Measurements from ENCODE around the gene EDNRA. TPM values are rescaled to one million over a fixed set of nuclear protein-coding genes. Genes with fewer than 3 reads are reported as not detected.

EDNRA gene
- total RNA-seq, 1 experiment from 2014 or later: 0.13 TPM

DNA sequence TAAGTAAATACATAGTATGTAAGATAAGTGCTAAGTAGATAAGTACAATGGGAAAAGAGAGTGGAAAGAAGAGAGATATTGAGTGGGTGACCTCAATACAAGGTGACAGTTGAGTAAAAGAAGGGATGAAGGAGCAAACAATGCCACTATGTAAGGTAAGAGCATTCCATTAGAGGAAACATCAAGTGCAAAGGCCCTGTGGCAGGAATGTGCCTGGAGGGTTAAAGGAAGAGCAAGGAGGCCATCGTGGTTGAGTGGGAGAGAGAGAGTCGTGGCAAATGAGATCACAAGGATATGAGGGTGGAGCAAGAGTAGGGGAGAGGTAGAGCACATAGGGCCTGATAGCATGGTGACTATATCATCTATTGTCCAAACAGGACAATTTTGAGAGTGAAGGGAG is 13.4 kb downstream of the EDNRA start:
- TF ChIP-seq TCF7L2 (IDR thresholded peaks at IDR 0.05; ENCODE audit: low read depth, low read length) (no peak), POLR2AphosphoS5 (IDR thresholded peaks at IDR 0.05; ENCODE audit: low read depth, low read length) (no peak), SIN3A (IDR thresholded peaks at IDR 0.05; ENCODE audit: borderline replicate concordance, insufficient read depth, low read depth, low read length) (no peak)
- TF ChIP-seq, protein P1, sequence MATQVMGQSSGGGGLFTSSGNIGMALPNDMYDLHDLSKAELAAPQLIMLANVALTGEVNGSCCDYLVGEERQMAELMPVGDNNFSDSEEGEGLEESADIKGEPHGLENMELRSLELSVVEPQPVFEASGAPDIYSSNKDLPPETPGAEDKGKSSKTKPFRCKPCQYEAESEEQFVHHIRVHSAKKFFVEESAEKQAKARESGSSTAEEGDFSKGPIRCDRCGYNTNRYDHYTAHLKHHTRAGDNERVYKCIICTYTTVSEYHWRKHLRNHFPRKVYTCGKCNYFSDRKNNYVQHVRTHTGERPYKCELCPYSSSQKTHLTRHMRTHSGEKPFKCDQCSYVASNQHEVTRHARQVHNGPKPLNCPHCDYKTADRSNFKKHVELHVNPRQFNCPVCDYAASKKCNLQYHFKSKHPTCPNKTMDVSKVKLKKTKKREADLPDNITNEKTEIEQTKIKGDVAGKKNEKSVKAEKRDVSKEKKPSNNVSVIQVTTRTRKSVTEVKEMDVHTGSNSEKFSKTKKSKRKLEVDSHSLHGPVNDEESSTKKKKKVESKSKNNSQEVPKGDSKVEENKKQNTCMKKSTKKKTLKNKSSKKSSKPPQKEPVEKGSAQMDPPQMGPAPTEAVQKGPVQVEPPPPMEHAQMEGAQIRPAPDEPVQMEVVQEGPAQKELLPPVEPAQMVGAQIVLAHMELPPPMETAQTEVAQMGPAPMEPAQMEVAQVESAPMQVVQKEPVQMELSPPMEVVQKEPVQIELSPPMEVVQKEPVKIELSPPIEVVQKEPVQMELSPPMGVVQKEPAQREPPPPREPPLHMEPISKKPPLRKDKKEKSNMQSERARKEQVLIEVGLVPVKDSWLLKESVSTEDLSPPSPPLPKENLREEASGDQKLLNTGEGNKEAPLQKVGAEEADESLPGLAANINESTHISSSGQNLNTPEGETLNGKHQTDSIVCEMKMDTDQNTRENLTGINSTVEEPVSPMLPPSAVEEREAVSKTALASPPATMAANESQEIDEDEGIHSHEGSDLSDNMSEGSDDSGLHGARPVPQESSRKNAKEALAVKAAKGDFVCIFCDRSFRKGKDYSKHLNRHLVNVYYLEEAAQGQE (IDR thresholded peaks at IDR 0.05; ENCODE audit: insufficient read depth in 1 of 2, low read depth in 2 of 2, low read length in 1 of 2): no peak
- TF ChIP-seq, protein P2, sequence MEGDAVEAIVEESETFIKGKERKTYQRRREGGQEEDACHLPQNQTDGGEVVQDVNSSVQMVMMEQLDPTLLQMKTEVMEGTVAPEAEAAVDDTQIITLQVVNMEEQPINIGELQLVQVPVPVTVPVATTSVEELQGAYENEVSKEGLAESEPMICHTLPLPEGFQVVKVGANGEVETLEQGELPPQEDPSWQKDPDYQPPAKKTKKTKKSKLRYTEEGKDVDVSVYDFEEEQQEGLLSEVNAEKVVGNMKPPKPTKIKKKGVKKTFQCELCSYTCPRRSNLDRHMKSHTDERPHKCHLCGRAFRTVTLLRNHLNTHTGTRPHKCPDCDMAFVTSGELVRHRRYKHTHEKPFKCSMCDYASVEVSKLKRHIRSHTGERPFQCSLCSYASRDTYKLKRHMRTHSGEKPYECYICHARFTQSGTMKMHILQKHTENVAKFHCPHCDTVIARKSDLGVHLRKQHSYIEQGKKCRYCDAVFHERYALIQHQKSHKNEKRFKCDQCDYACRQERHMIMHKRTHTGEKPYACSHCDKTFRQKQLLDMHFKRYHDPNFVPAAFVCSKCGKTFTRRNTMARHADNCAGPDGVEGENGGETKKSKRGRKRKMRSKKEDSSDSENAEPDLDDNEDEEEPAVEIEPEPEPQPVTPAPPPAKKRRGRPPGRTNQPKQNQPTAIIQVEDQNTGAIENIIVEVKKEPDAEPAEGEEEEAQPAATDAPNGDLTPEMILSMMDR (IDR thresholded peaks at IDR 0.05): no peak
- ChIA-PET CTCF (no interaction called here), POLR2A (no interaction called here)
- H3K9me3 ChIP-seq (ENCODE audit: control insufficient read depth, insufficient read depth, low read depth, low read length): no peaks in the 10 kb centered on the region
- no TSS peak for BruUV-seq (replicated peaks)
- no peak overlapping the region for H3K27ac ChIP-seq (ENCODE audit: low read length)
- no peaks in the 10 kb centered on the region for H3K27me3 ChIP-seq (ENCODE audit: control insufficient read depth, insufficient read depth, low read length)
- H3K36me3 ChIP-seq (ENCODE audit: control insufficient read depth, insufficient read depth, low read length): no peaks in the 10 kb centered on the region
- no peaks in the 10 kb centered on the region for H3K4me1 ChIP-seq (ENCODE audit: control insufficient read depth, insufficient read depth, low read length)
- no peak for DNase-seq (ENCODE audit: low read depth, low spot score)
- in situ Hi-C loops (cut with HindIII; ENCODE audit: low pct_unique_long_range_greater_than_20kb, low sequenced_read_pairs) (no loop called here), intact Hi-C loops (cut with micrococcal nuclease; ENCODE audit: unreplicated experiment) (no loop called here)
- no peak for ATAC-seq
- no peak overlapping the region for H3K4me3 ChIP-seq (ENCODE audit: low read depth in 2 of 2, low read length in 2 of 2)

DNA sequence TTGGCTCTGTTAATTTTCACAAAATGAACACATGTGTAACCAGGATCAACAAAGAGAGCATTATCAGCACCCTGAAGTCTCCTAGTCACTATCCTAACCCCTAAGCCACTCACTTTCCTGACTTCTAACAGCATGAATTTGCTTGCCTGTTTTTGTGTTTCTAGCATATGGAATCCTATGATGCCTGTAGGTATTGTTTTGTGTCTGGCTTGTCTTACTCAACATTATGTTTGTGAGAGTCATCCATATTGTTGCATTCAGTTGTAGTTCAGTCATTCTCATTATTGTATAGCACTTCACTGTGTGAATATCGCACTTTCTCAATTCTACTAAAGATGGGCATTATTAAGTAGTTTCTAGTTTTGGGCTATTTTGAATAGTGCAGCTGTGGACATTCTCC is 15.6 kb downstream of the EDNRA start:
- Histone ChIP-seq H3K4me3 (ENCODE audit: low read depth in 2 of 2, low read length in 2 of 2) (no peak overlapping the region), H3K36me3 (ENCODE audit: control insufficient read depth, insufficient read depth, low read length) (no peaks in the 10 kb centered on the region), H3K4me1 (ENCODE audit: control insufficient read depth, insufficient read depth, low read length) (no peaks in the 10 kb centered on the region), H3K9me3 (ENCODE audit: control insufficient read depth, insufficient read depth, low read depth, low read length) (no peaks in the 10 kb centered on the region), H3K27ac (ENCODE audit: low read length) (no peak overlapping the region), H3K27me3 (ENCODE audit: control insufficient read depth, insufficient read depth, low read length) (no peaks in the 10 kb centered on the region)
- no peak for ATAC-seq
- DNase-seq (ENCODE audit: low read depth, low spot score): no peak
- no TSS peak for BruUV-seq (replicated peaks)
- TF ChIP-seq TCF7L2 (IDR thresholded peaks at IDR 0.05; ENCODE audit: low read depth, low read length): no peak
- no peak for TF ChIP-seq SIN3A (IDR thresholded peaks at IDR 0.05; ENCODE audit: borderline replicate concordance, insufficient read depth, low read depth, low read length)
- TF ChIP-seq, protein P2 (IDR thresholded peaks at IDR 0.05): no peak
- no peak for TF ChIP-seq POLR2AphosphoS5 (IDR thresholded peaks at IDR 0.05; ENCODE audit: low read depth, low read length)
- TF ChIP-seq, protein P1 (IDR thresholded peaks at IDR 0.05; ENCODE audit: insufficient read depth in 1 of 2, low read depth in 2 of 2, low read length in 1 of 2): no peak
- POLR2A ChIA-PET: no interaction called here
- CTCF ChIA-PET: no interaction called here
- in situ Hi-C loops (cut with HindIII; ENCODE audit: low pct_unique_long_range_greater_than_20kb, low sequenced_read_pairs): no loop called here
- intact Hi-C loops (cut with micrococcal nuclease; ENCODE audit: unreplicated experiment): no loop called here
